ENCODE data around the gene KIAA0753.

- TF ChIP-seq JUND (IDR thresholded peaks at IDR 0.05) (no peak), RFX5 (IDR thresholded peaks at IDR 0.05; ENCODE audit: low read length) (no peak), EP300 (IDR thresholded peaks at IDR 0.05; ENCODE audit: borderline replicate concordance in 1 of 2, low read depth in 1 of 2, low read length in 1 of 2) (0 out of 4 replicates have a peak, but pooled peaks of 1 of the 2 experiments have one; percentile 25), POLR2AphosphoS5 (IDR thresholded peaks at IDR 0.05; ENCODE audit: low read depth, low read length) (no peak)
Observed at GRCh38 chr17:6591599-6592158, 48.8 kb downstream of the KIAA0753 start.

All from SK-N-SH (cell line).